BLaER1 (cell line): ENCODE measurements around the gene TMEM123.

Experiments
- H3K27ac ChIP-seq: shearing (Covaris generic); formaldehyde crosslinking; 2 replicates; pipeline ENCODE4 v1.8.1; 2022
- H3K27me3 ChIP-seq: shearing (Covaris generic); formaldehyde crosslinking; 2 replicates; pipeline ENCODE4 v1.8.1; 2022
- H3K36me3 ChIP-seq: shearing (Covaris generic); formaldehyde crosslinking; 2 replicates; pipeline ENCODE4 v1.8.1; 2022
- H3K4me1 ChIP-seq: shearing (Covaris generic); formaldehyde crosslinking; 2 replicates; pipeline ENCODE4 v1.8.1; 2022
- H3K4me2 ChIP-seq: shearing (Covaris generic); formaldehyde crosslinking; 2 replicates; pipeline ENCODE4 v1.8.1; 2022
- H3K4me3 ChIP-seq: shearing (Covaris generic); formaldehyde crosslinking; 2 replicates; pipeline ENCODE4 v1.8.1; 2022
- H3K9ac ChIP-seq: shearing (Covaris generic); formaldehyde crosslinking; 2 replicates; pipeline ENCODE4 v1.8.1; 2022
- H3K9me3 ChIP-seq: shearing (Covaris generic); formaldehyde crosslinking; 2 replicates; pipeline ENCODE4 v1.8.1; 2022
- H4K20me1 ChIP-seq: shearing (Covaris generic); formaldehyde crosslinking; 2 replicates; pipeline ENCODE4 v1.8.1; 2022
- Cebpa-rat ChIP-seq: shearing (Covaris generic); IDR thresholded peaks from 2 replicates; pipeline ENCODE4 v1.8.1; 2022

The TMEM123 gene

DNA sequence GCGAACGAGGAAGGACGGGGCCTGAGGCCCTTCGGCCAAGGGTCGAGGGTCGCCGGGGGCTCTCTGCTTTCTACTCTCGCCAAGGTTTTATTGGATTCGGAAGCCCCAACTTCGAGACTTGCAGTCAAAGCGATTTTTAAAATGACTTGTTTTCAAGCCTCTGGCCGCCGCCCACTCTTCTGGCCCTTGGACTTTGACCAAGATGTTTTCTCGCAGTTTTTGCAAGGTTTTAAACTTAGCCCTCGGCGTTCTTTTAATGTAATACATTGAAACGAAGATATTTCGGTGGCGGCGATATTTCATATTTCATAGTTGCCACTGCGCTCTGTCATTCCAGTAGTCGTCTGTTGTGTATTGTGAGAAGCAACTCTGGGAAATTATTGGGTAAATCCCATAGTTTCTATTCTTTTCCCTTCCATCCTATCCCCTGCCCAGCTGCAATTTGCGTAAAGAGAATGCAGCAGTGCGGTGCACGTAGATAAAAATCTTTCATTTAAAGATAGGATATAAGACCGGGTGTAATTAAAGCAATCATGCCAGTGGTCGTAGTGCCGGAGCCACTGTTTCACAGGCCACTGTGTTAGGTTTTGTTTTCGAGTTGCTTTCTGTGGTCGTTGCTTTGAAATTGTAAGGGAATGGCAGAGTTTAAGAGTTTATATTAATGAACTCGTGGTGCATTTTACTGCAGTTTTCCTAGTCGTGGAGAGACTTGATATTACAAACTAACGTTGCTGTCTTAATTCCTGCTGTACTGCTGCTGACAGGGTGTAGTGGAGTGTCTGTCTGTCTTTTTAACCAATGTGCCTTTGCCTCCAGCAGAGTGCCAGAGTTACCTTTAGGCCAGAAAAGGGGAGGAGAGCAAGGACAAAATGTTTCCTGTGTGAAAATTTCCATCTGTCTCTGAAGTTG lies 104.8 kb downstream of the TMEM123 start:
- Histone ChIP-seq H3K27ac (peak overlapping the region; percentile 91), H4K20me1 (no peaks in the 10 kb centered on the region), H3K4me3 (peak overlapping the region; percentile 80), H3K9ac (peak overlapping the region; percentile 94), H3K36me3 (peaks cover 23% of the 10 kb centered on the region), H3K9me3 (no peaks in the 10 kb centered on the region), H3K4me1 (peaks cover 37% of the 10 kb centered on the region), H3K27me3 (no peaks in the 10 kb centered on the region), H3K4me2 (peak overlapping the region; percentile 88)
- no peak for TF ChIP-seq Cebpa-rat

DNA sequence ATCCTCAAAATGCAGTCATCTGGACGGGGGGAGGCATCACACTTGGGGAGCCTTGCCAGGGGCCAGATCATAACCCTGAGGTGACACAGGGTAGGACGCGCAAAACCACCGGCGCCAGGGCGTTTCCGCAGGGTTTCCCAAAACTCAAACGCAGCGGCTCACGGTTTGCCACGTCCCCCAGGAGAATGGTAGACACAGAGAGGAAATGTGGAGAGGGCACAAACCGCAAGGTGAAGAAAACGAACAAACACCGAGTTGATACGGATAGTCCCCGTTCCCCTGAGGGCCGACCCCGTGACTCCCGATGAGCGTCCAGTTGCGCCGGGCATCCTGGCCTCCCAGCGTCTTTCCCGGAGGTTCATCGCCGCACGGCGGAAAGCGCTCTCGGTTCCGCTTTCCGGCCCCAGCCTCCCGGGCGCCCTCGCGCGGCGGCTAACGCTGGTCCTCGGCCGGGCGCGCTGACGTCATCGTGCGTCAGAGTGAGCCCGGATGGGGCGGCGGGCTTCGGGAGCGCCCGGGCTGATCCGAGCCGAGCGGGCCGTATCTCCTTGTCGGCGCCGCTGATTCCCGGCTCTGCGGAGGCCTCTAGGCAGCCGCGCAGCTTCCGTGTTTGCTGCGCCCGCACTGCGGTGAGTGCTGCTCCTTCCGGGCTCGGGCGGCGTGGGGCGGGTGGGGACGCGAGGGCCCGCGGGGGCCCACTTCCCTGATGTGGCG lies 105.7 kb downstream of the TMEM123 start, which contains the start of gene BIRC2:
Gene BIRC2 (plus strand): TSS at position 467 of the 714 bp plus-strand sequence. CDS start 2,641 bp downstream, outside the sequence.
- TF ChIP-seq Cebpa-rat: no peak
- H3K4me2 ChIP-seq: peak within 1 kb of the TSS; percentile 88
- H3K36me3 ChIP-seq: peaks cover 17% of the 10 kb centered on the region
- H4K20me1 ChIP-seq: no peaks in the 10 kb centered on the region
- peaks cover 37% of the 10 kb centered on the region for H3K4me1 ChIP-seq
- H3K4me3 ChIP-seq: peak within 1 kb of the TSS; percentile 80
- H3K27me3 ChIP-seq: no peaks in the 10 kb centered on the region
- peak within 1 kb of the TSS; percentile 94 for H3K9ac ChIP-seq
- H3K27ac ChIP-seq: peak within 1 kb of the TSS; percentile 91
- no peaks in the 10 kb centered on the region for H3K9me3 ChIP-seq

DNA sequence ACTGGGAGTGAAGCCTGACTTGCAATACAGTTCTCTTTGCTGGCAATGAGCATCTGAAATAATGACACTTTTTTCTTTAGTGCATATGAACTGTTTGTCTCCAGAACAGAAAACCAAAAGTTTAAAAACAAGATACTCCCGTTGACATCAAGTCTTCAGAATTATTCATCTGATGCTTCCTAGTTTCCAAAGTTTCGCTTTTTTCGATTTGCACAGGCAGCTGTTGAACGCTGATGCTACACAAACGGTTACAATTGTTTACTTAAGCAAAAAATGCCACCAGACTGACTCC lies 106.2 kb downstream of the TMEM123 start:
- Histone ChIP-seq H3K36me3 (peaks cover 16% of the 10 kb centered on the region), H4K20me1 (no peaks in the 10 kb centered on the region), H3K9ac (peak overlapping the region; percentile 94), H3K27me3 (no peaks in the 10 kb centered on the region), H3K4me2 (peak overlapping the region; percentile 77), H3K9me3 (no peaks in the 10 kb centered on the region), H3K27ac (peak overlapping the region; percentile 91), H3K4me1 (peaks cover 37% of the 10 kb centered on the region), H3K4me3 (peak overlapping the region; percentile 80)
- TF ChIP-seq Cebpa-rat: no peak
